ENCODE results near the gene CLSTN2.

Gene CLSTN2

GRCh38 chr3:140078343-140078742, 143.4 kb downstream of the CLSTN2 start:
- FAIRE-seq: no peak
- TF ChIP-seq SPI1 (IDR thresholded peaks at IDR 0.05; ENCODE audit: low read depth, low read length) (no peak), PAX5 (IDR thresholded peaks at IDR 0.05; ENCODE audit: insufficient read depth, low read length, severe bottlenecking) (no peak), POLR2A (IDR thresholded peaks at IDR 0.05; ENCODE audit: low read depth, low read length) (no peak)
- no peak for DNase-seq (ENCODE audit: insufficient read length, low spot score)

GRCh38 chr3:140078940-140079339, 144.0 kb downstream of the CLSTN2 start:
- DNase-seq (ENCODE audit: insufficient read length, low spot score): no peak
- FAIRE-seq: no peak
- TF ChIP-seq POLR2AphosphoS5 (IDR thresholded peaks at IDR 0.05; ENCODE audit: low read depth, low read length): no peak

GRCh38 chr3:140081887-140082286, 146.9 kb downstream of the CLSTN2 start:
- no peak for TF ChIP-seq POLR2A (IDR thresholded peaks at IDR 0.05; ENCODE audit: low read depth, low read length)
- no peak for TF ChIP-seq TAF1 (IDR thresholded peaks at IDR 0.05; ENCODE audit: low read depth, low read length)
- no peak for TF ChIP-seq POU2F2 (IDR thresholded peaks at IDR 0.05; ENCODE audit: low read depth, low read length)
- no peak for TF ChIP-seq SPI1 (IDR thresholded peaks at IDR 0.05; ENCODE audit: low read depth, low read length)
- no peak for TF ChIP-seq POLR2AphosphoS5 (IDR thresholded peaks at IDR 0.05; ENCODE audit: low read depth, low read length)
- no peak for TF ChIP-seq PAX5 (IDR thresholded peaks at IDR 0.05; ENCODE audit: insufficient read depth, low read length, severe bottlenecking)
- DNase-seq (ENCODE audit: insufficient read length, low spot score) (no peak), FAIRE-seq (no peak)

GRCh38 chr3:140085001-140085400, 150.0 kb downstream of the CLSTN2 start:
- no peak for TF ChIP-seq POLR2AphosphoS5 (IDR thresholded peaks at IDR 0.05; ENCODE audit: low read depth, low read length)
- no peak for TF ChIP-seq POLR2A (IDR thresholded peaks at IDR 0.05; ENCODE audit: low read depth, low read length)
- no peak for TF ChIP-seq POU2F2 (IDR thresholded peaks at IDR 0.05; ENCODE audit: low read depth, low read length)
- no peak for TF ChIP-seq PAX5 (IDR thresholded peaks at IDR 0.05; ENCODE audit: insufficient read depth, low read length, severe bottlenecking)
- no peak for TF ChIP-seq SPI1 (IDR thresholded peaks at IDR 0.05; ENCODE audit: low read depth, low read length)
- no peak for TF ChIP-seq TAF1 (IDR thresholded peaks at IDR 0.05; ENCODE audit: low read depth, low read length)
- DNase-seq (ENCODE audit: insufficient read length, low spot score): no peak
- no peak for FAIRE-seq

GRCh38 chr3:140086642-140087041, 151.7 kb downstream of the CLSTN2 start:
- no peak for TF ChIP-seq POU2F2 (IDR thresholded peaks at IDR 0.05; ENCODE audit: low read depth, low read length)
- TF ChIP-seq SPI1 (IDR thresholded peaks at IDR 0.05; ENCODE audit: low read depth, low read length): no peak
- TF ChIP-seq POLR2A (IDR thresholded peaks at IDR 0.05; ENCODE audit: low read depth, low read length): no peak
- DNase-seq (ENCODE audit: insufficient read length, low spot score) (no peak), FAIRE-seq (no peak)

GRCh38 chr3:140088058-140088457, 153.1 kb downstream of the CLSTN2 start:
- FAIRE-seq (no peak), DNase-seq (ENCODE audit: insufficient read length, low spot score) (no peak)
- TF ChIP-seq POLR2A (IDR thresholded peaks at IDR 0.05; ENCODE audit: low read depth, low read length) (no peak), POU2F2 (IDR thresholded peaks at IDR 0.05; ENCODE audit: low read depth, low read length) (no peak), POLR2AphosphoS5 (IDR thresholded peaks at IDR 0.05; ENCODE audit: low read depth, low read length) (no peak)

GRCh38 chr3:140088513-140088912, 153.5 kb downstream of the CLSTN2 start:
- FAIRE-seq (no peak), DNase-seq (ENCODE audit: insufficient read length, low spot score) (no peak)
- TF ChIP-seq POLR2AphosphoS5 (IDR thresholded peaks at IDR 0.05; ENCODE audit: low read depth, low read length): no peak
- no peak for TF ChIP-seq POU2F2 (IDR thresholded peaks at IDR 0.05; ENCODE audit: low read depth, low read length)
- no peak for TF ChIP-seq PAX5 (IDR thresholded peaks at IDR 0.05; ENCODE audit: insufficient read depth, low read length, severe bottlenecking)
- no peak for TF ChIP-seq SPI1 (IDR thresholded peaks at IDR 0.05; ENCODE audit: low read depth, low read length)
- no peak for TF ChIP-seq POLR2A (IDR thresholded peaks at IDR 0.05; ENCODE audit: low read depth, low read length)
- TF ChIP-seq TAF1 (IDR thresholded peaks at IDR 0.05; ENCODE audit: low read depth, low read length): no peak

- FAIRE-seq: no peak
- TF ChIP-seq POLR2AphosphoS5 (IDR thresholded peaks at IDR 0.05; ENCODE audit: low read depth, low read length) (no peak), SPI1 (IDR thresholded peaks at IDR 0.05; ENCODE audit: low read depth, low read length) (no peak), POLR2A (IDR thresholded peaks at IDR 0.05; ENCODE audit: low read depth, low read length) (no peak), TAF1 (IDR thresholded peaks at IDR 0.05; ENCODE audit: low read depth, low read length) (no peak)
- no peak for DNase-seq (ENCODE audit: insufficient read length, low spot score)
Observed at GRCh38 chr3:140089403-140090072, 154.6 kb downstream of the CLSTN2 start.

GRCh38 chr3:140091143-140091542, 156.2 kb downstream of the CLSTN2 start:
- FAIRE-seq (no peak), DNase-seq (ENCODE audit: insufficient read length, low spot score) (no peak)
- TF ChIP-seq SPI1 (IDR thresholded peaks at IDR 0.05; ENCODE audit: low read depth, low read length) (no peak), POLR2A (IDR thresholded peaks at IDR 0.05; ENCODE audit: low read depth, low read length) (no peak), PAX5 (IDR thresholded peaks at IDR 0.05; ENCODE audit: insufficient read depth, low read length, severe bottlenecking) (no peak)

GRCh38 chr3:140092848-140093536, 158.0 kb downstream of the CLSTN2 start:
- no peak for FAIRE-seq

More at GRCh38 chr3:140092848-140093536, 158.0 kb downstream of the CLSTN2 start:
- peak; percentile 12 for DNase-seq (ENCODE audit: insufficient read length, low spot score)
- TF ChIP-seq SPI1 (IDR thresholded peaks at IDR 0.05; ENCODE audit: low read depth, low read length) (no peak), POLR2A (IDR thresholded peaks at IDR 0.05; ENCODE audit: low read depth, low read length) (no peak), POLR2AphosphoS5 (IDR thresholded peaks at IDR 0.05; ENCODE audit: low read depth, low read length) (no peak), POU2F2 (IDR thresholded peaks at IDR 0.05; ENCODE audit: low read depth, low read length) (no peak), TAF1 (IDR thresholded peaks at IDR 0.05; ENCODE audit: low read depth, low read length) (no peak), PAX5 (IDR thresholded peaks at IDR 0.05; ENCODE audit: insufficient read depth, low read length, severe bottlenecking) (no peak)
